ENCODE measurements around the gene FRMD4A. TPM values are rescaled to one million over a fixed set of nuclear protein-coding genes. Genes with fewer than 3 reads are reported as not detected.

The FRMD4A gene
- polyA plus RNA-seq, 1 of the 3 experiments (the other 2 are of a cell fraction): 37.7 TPM

GRCh38 chr10:13953371-13953770 is 377.4 kb downstream of the FRMD4A start:
- 73% methylated on average over 4 of the region's 4 CpGs for WGBS (ENCODE audit: low lambda C conversion rate)
- Histone ChIP-seq H3K9me2 (no peaks in the 10 kb centered on the region), H3K27ac (ENCODE audit: low read depth in 2 of 2, low read length in 1 of 2) (no peak overlapping the region), H3K36me3 (replicated peaks in 1 of 2; ENCODE audit: control insufficient read depth in 1 of 2, insufficient read depth in 2 of 2, low read length in 1 of 2) (no peaks in the 10 kb centered on the region), H3K4me1 (ENCODE audit: control insufficient read depth in 1 of 2, insufficient read depth in 2 of 2, low read depth in 1 of 2, low read length in 1 of 2) (peaks cover 0 to 11% of the 10 kb centered on the region in 2 experiments), H3F3A (replicated peaks; ENCODE audit: insufficient read depth) (peaks cover 26% of the 10 kb centered on the region), H4K20me1 (ENCODE audit: insufficient read depth) (no peaks in the 10 kb centered on the region), H3K79me2 (ENCODE audit: insufficient read depth) (peaks cover 5% of the 10 kb centered on the region), H3K4me3 (ENCODE audit: low read depth in 2 of 2, low read length in 1 of 2) (no peak overlapping the region), H3K9me3 (no peaks in the 10 kb centered on the region), H2AFZ (ENCODE audit: low read depth) (no peak overlapping the region), H3K4me2 (no peak overlapping the region), H3K9ac (no peak overlapping the region), H3K27me3 (ENCODE audit: insufficient read depth) (no peaks in the 10 kb centered on the region)
- CTCF ChIA-PET: no interaction called here
- POLR2A ChIA-PET: no interaction called here
- no peak for DNase-seq
- TF ChIP-seq NFIC (IDR thresholded peaks at IDR 0.05; ENCODE audit: borderline replicate concordance): no peak
- TF ChIP-seq EZH2phosphoT487 (IDR thresholded peaks at IDR 0.05; ENCODE audit: borderline replicate concordance, low read depth): no peak
- TF ChIP-seq RCOR1 (IDR thresholded peaks at IDR 0.05; ENCODE audit: low read length): no peak
- no peak for TF ChIP-seq CHD2 (IDR thresholded peaks at IDR 0.05; ENCODE audit: low read length, partially characterized antibody)
- no peak for TF ChIP-seq FOSL2 (IDR thresholded peaks at IDR 0.05; ENCODE audit: borderline replicate concordance, low read depth)
- no peak for TF ChIP-seq SMC3 (IDR thresholded peaks at IDR 0.05; ENCODE audit: low read depth, low read length)
- TF ChIP-seq GATA2 (CRISPR knock-in tag; IDR thresholded peaks at IDR 0.05): no peak
- no peak for TF ChIP-seq MXI1 (IDR thresholded peaks at IDR 0.05; ENCODE audit: low read depth, low read length)
- TF ChIP-seq GABPA (IDR thresholded peaks at IDR 0.05; ENCODE audit: low read depth): no peak
- TF ChIP-seq TEAD4 (IDR thresholded peaks at IDR 0.05; ENCODE audit: borderline replicate concordance, insufficient read depth): no peak
- no peak for TF ChIP-seq RAD21 (IDR thresholded peaks at IDR 0.05; ENCODE audit: low read length)
- TF ChIP-seq USF2 (IDR thresholded peaks at IDR 0.05; ENCODE audit: borderline replicate concordance, low read depth, low read length): no peak
- TF ChIP-seq MEF2A (IDR thresholded peaks at IDR 0.05; ENCODE audit: borderline replicate concordance, low read depth): no peak
- TF ChIP-seq POLR2AphosphoS5 (IDR thresholded peaks at IDR 0.05; ENCODE audit: low read depth, low read length): no peak
- no peak for TF ChIP-seq MAX (IDR thresholded peaks at IDR 0.05; ENCODE audit: low read depth)

- H3K27me3 ChIP-seq (ENCODE audit: insufficient read depth): no peaks in the 10 kb centered on the region
- ChIA-PET POLR2A (no interaction called here), CTCF (no interaction called here)
- H3K36me3 ChIP-seq (replicated peaks in 1 of 2; ENCODE audit: control insufficient read depth in 1 of 2, insufficient read depth in 2 of 2, low read length in 1 of 2): no peaks in the 10 kb centered on the region
- no peaks in the 10 kb centered on the region for H4K20me1 ChIP-seq (ENCODE audit: insufficient read depth)
- no peak for DNase-seq
- TF ChIP-seq NFIC (IDR thresholded peaks at IDR 0.05; ENCODE audit: borderline replicate concordance): no peak
- H3K79me2 ChIP-seq (ENCODE audit: insufficient read depth): peaks cover 12% of the 10 kb centered on the region
- H3K9me3 ChIP-seq: no peaks in the 10 kb centered on the region
- H3K9ac ChIP-seq: peak overlapping the region; percentile 28; the same call in 1 of the 2 replicates
- 88% methylated on average over 4 of the region's 4 CpGs for WGBS (ENCODE audit: low lambda C conversion rate)
- H3F3A ChIP-seq (replicated peaks; ENCODE audit: insufficient read depth): peaks cover 26% of the 10 kb centered on the region
- H2AFZ ChIP-seq (ENCODE audit: low read depth): no peak overlapping the region
- no peak overlapping the region for H3K4me2 ChIP-seq
- peaks cover 5 to 11% of the 10 kb centered on the region in 2 experiments; a peak in 3 of 4 replicates for H3K4me1 ChIP-seq (ENCODE audit: control insufficient read depth in 1 of 2, insufficient read depth in 2 of 2, low read depth in 1 of 2, low read length in 1 of 2)
- no peak overlapping the region for H3K4me3 ChIP-seq (ENCODE audit: low read depth in 2 of 2, low read length in 1 of 2)
- peak overlapping the region in 1 of 2 experiments; percentile 82; a peak in 2 of 4 replicates for H3K27ac ChIP-seq (ENCODE audit: low read depth in 2 of 2, low read length in 1 of 2)
- H3K9me2 ChIP-seq: no peaks in the 10 kb centered on the region
Measured at GRCh38 chr10:13950543-13950939, 380.2 kb downstream of the FRMD4A start.
